DOHH2 (cell line): Measurements from ENCODE around the gene PDE8B.

Source experiments
- CTCF ChIP-seq: fragments of 200-600 bp; sonication (generic); IDR thresholded peaks from one replicate; pipeline ENCODE4 v1.5.1; 2014; ENCODE audit warnings: antibody characterized with exemption, mild to moderate bottlenecking, low read depth, low read length; ENCODE audit not compliant: poor library complexity, severe bottlenecking
- EZH2phosphoT487 ChIP-seq: fragments of 200-600 bp; sonication (generic); IDR thresholded peaks from 2 replicates; pipeline ENCODE4 v1.6.1; 2017; ENCODE audit warnings: borderline replicate concordance, mild to moderate bottlenecking, antibody characterized with exemption, low read length, moderate library complexity, mixed read lengths

- TF ChIP-seq CTCF (no peak), EZH2phosphoT487 (no peak)
Measured at GRCh38 chr5:77177576-77177975, 32.9 kb upstream of the PDE8B start.
